Breast epithelium (tissue), 3 donors: ENCODE measurements around the gene VPS51.

ENCODE experiments used
- CTCF ChIP-seq, 3 donors: fragments of 450-650 bp; IDR thresholded peaks; one replicate each; pipeline ENCODE4 v1.5.1; 2016 to 2017; ENCODE audit warnings: antibody characterized with exemption in 3 of 3, mild to moderate bottlenecking in 3 of 3, moderate library complexity in 3 of 3
- POLR2A ChIP-seq: fragments of 450-650 bp; IDR thresholded peaks from one replicate; pipeline ENCODE4 v1.6.1; 2016; ENCODE audit warnings: antibody characterized with exemption, mild to moderate bottlenecking, moderate library complexity

- TF ChIP-seq CTCF (IDR thresholded peaks at IDR 0.05) (peak in 1 of 3 donors; percentile 55), POLR2A (no peak)
Measured at GRCh38 chr11:65150509-65151299, 54.7 kb downstream of the VPS51 start.
